ENCODE data around the gene TBX10.

DNA sequence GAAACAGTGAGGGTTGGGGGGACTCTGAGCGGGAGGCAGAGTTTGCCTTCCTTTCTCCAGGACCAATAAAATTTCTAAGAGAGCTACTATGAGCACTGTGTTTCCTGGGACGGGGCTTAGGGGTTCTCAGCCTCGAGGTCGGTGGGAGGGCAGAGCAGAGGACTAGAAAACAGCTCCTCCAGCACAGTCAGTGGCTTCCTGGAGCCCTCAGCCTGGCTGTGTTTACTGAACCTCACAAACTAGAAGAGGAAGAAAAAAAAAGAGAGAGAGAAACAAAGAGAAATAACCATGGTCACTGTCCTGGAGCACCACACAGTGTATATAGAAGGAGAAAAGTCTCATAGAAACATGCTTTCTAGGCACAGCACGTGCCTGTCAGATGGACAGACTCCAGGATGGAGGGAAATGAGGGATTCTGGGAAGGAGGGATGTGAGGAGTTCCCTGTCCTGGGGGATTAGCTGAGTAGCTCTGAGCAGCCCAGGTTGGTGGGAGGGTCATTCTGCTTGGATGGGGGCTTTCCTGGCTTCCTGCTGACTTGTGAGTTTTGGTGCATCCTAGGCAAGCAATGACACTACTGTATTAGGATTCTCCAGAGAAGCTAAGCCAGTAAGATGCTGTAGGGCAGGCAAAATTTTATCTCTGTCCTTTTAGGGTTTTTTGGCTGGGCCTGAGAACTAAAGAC is 52.9 kb downstream of the TBX10 start:
- TF ChIP-seq CTCF (conservative IDR thresholded peaks at IDR 0.05 in 1 of 2, IDR thresholded peaks at IDR 0.05 in 1 of 2; ENCODE audit: extremely low read depth in 1 of 2, insufficient read depth in 1 of 2, low read depth in 1 of 2, low read length in 2 of 2): no peak
- no peak for TF ChIP-seq EZH2 (IDR thresholded peaks at IDR 0.05; ENCODE audit: borderline replicate concordance, low read length)
